H1 (cell line): ENCODE measurements around the gene EGR1. TPM values are rescaled to one million over a fixed set of nuclear protein-coding genes. Genes with fewer than 3 reads are reported as not detected.

Experiments used
- SIN3A ChIP-seq, 2 experiments: IDR thresholded peaks in 1 of 2; conservative IDR thresholded peaks in 1 of 2; 2 replicates each; pipeline ENCODE4 v1.6.1; 2011 to 2012; ENCODE audit warnings: low read length in 2 of 2, improper control_type of control experiment in 1 of 2, low read depth in 1 of 2, mild to moderate bottlenecking in 1 of 2
- polyA plus RNA-seq, 7 experiments: library from polyadenylated mRNA; depleted of rRNA in 3 of 7; stranded (reverse) in 5 of 7; unstranded in 2 of 7; fragments of >200 nt in 5 of 7; fragments of 200-250 nt in 2 of 7; gene quantifications; 1 replicate in 5 of 7; 2 replicates in 1 of 7; 4 replicates in 1 of 7; pipeline versions ENCODE4 v1.2.1 to v1.2.3, GENCODE V29; 2011 to 2013; ENCODE audit warnings: missing spikeins in 2 of 7, mixed read lengths in 2 of 7
- total RNA-seq: library from RNA; stranded (reverse); fragmentation: NEBNext Ultra II Directional; extraction: Animal tissue kit (Norgen Biotek cat#: 25700); gene quantifications from 2 replicates; pipeline ENCODE4 v1.2.1, GENCODE V29; 2021

EGR1 gene
- total and polyA plus RNA-seq, 2 of the 8 experiments (the other 6 are each of a cell fraction or from before 2014, with no cell fraction given) = 16.2 to 35.5 TPM

DNA sequence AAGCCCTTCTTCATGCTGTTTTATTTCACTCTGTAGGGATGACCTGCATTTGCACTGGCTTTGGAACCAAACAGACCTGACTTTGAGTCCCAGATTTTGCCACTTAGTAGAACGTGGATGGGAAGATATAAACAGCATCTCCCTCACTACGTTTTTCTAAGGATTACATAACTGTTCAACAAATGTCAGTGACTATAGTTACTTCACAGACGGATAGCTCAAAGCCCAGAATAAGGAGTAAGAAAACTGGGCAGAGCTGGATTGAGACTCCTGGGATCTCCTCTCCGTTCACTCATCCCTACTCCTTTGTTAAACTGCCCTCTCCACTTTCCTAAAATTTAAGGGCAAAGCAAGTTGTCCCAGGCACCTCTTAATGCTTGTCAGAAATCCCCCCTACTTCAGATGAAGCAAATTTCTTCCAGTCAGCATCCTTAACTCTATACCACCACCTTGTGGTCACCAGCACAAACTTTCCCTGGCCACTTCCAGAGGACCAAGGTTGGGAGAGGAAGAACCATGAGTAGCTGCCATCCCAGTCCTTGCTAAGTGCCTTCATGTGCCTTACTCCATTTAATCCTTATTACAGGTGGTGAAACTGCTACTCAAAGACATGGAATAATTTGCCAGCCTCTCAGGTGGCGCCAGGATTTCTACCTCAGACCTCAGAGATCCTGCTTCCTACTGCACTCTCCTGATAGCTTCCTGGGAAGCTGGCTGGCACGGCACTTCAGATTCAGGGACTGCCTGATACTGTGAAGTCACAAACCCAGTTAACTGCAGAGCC, 38.4 kb downstream of the EGR1 start (continued):
- TF ChIP-seq SIN3A (conservative IDR thresholded peaks at IDR 0.05 in 1 of 2, IDR thresholded peaks at IDR 0.05 in 1 of 2; ENCODE audit: low read depth in 1 of 2, low read length in 2 of 2) = 0 out of 4 replicates have a peak, but pooled peaks of 1 of the 2 experiments have one; percentile 35
